DMS53 (cell line): Measurements from ENCODE around the gene MAN1A1.

Source experiments
- DNase-seq: peaks from one replicate; lab custom pipeline; 2025; lab: John Stamatoyannopoulos, UW

Gene MAN1A1

DNA sequence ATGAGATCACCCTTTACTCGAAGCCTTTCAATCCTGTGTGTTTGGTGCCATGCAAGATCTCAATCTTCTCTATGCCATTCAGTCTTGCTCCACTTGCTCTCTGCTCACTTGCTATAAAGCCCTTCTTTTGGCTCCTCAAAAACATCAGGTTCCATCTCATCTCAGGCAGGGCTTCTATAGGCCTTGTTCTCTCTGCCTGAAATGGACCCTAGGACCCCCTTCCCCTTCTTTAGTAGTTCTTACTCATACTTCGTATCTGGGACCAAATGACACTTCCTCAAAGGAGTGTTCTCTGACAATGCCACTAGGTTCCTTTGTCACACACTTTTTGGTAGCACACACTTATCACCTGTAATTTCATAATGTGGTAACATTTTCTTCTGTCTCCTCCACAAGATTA lies 154.4 kb downstream of the MAN1A1 start:
- no peak for DNase-seq

GRCh38 chr6:119193707-119194106 lies 155.9 kb downstream of the MAN1A1 start:
- DNase-seq = no peak

- no peak for DNase-seq
These were observed 157.4 kb downstream of the MAN1A1 start for GRCh38 chr6:119192200-119192599.

DNA sequence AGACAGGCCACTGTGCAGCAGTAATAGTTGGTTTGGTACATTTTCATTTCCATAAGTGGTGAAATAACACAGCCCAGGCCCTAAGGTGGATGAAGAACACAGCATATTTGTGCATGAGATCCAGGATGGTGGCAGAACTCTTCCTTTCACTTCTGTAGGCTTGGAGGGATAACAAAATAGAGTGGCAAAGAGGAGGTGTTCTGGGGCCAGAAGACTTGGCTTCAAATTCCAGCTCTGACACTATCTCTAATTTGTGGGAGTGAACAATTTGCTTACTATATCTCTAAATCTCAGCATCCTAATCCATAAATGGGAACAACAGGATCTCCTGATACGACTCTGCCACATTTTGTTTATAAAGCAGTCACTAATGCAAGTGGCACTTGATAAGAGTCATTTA lies 159.4 kb downstream of the MAN1A1 start:
- no peak for DNase-seq

- no peak for DNase-seq
These were observed 160.1 kb downstream of the MAN1A1 start for GRCh38 chr6:119189498-119189897.

- DNase-seq = no peak
These were observed 162.0 kb downstream of the MAN1A1 start for GRCh38 chr6:119187596-119187995.

DNA sequence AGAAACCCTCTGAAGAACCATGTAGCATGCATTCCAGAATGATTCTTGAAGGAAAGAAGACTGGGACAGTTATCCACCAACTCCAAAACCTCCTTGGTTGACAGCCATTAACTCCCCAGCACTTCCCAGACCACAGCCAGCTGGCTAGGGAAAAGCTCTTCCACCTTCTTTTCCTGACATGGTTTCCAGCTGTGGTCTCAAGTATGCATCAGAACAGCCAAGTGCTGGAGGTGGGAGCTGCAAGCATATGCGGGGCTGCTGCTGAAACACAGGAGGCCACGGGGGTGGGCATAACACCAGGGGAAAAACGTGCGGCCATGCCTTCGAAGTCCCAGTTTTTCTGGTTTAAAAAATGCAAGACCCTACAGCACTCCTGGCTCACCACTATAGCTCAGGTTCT lies 163.1 kb downstream of the MAN1A1 start:
- DNase-seq = no peak

GRCh38 chr6:119184008-119184648 lies 165.4 kb downstream of the MAN1A1 start:
- DNase-seq = no peak

DNA sequence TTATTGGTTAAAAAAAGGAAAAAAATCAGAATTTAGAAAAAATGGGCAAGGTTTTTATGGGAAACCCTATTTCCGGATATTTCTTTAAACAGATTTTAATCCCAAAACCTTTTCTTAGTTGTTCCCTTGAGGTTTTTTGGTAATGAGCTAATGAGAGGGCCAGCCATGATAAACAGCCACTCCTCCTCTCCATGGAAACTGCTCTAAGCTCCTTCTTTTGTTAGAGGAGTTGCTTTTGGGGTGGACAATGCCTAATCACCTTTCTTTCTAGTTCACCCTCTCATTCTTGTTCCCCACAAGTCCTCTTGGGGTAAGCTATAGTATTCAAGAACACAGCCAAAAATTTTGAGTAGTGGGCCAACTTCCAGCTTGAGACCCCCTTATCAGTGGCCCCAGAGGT lies 166.1 kb downstream of the MAN1A1 start:
- DNase-seq = no peak

DNA sequence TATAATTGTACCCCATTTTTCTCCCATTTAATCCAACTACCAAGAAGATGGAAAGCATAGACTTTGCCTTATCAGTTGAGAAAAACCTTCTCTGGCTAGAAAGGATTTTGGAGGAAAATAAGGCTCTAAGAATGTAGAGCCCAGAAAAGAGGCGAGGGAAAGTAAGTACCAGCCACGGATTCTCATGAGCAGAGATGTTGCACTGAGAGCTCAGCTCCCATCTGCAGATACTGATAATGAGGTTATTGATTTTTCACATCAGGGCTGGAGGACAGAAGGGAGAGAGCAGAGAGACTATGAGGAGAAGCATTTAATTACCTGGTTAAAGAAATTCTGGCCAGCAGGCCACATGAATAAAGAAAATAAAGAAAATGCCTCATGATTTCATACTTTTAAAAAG lies 166.7 kb downstream of the MAN1A1 start:
- no peak for DNase-seq

- no peak for DNase-seq
These were observed 167.3 kb downstream of the MAN1A1 start for GRCh38 chr6:119182216-119182803.

- no peak for DNase-seq
These were observed 168.5 kb downstream of the MAN1A1 start for GRCh38 chr6:119181046-119181445.

DNA sequence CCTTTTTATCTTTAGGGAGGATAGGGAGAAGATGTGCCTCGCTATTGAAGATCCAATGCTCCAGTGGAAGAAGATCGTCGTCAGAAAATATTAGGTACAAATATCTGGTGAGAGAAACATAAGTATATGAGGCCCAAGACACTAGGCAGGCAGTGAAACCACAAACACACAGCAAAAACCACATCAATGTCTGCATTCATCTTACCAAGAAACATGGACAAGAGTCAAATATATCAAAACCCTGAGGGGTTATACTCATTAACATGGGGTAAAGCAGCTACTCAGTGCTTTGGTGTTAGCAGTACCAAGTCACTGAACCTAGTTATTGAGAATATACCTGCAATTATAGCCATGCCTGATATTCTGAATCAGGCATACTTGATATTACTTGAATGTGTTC lies 169.7 kb downstream of the MAN1A1 start:
- no peak for DNase-seq

- no peak for DNase-seq
These were observed 170.5 kb downstream of the MAN1A1 start for GRCh38 chr6:119179062-119179461.

GRCh38 chr6:119176445-119176844 lies 173.1 kb downstream of the MAN1A1 start:
- no peak for DNase-seq

- no peak for DNase-seq
These were observed 174.4 kb downstream of the MAN1A1 start for GRCh38 chr6:119174879-119175817.

DNA sequence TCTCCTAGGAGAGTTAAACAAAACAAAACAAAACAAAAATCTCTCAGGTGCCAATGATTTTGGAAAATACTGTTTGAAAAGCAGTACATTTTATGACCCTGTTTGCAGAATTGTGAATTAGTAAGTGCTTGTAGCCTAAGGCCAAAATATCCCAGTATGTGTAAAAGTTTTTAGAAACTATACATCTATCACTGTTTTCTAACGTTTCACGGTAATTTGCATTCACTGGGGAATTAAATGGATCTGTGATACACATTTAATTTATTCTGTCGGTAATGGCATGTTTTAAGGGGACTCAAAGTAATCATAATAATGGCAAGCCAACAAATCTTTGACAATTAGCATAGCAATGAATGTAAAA lies 175.5 kb downstream of the MAN1A1 start:
- no peak for DNase-seq

GRCh38 chr6:119173249-119174084 lies 176.1 kb downstream of the MAN1A1 start:
- DNase-seq = peak; percentile 49

DNA sequence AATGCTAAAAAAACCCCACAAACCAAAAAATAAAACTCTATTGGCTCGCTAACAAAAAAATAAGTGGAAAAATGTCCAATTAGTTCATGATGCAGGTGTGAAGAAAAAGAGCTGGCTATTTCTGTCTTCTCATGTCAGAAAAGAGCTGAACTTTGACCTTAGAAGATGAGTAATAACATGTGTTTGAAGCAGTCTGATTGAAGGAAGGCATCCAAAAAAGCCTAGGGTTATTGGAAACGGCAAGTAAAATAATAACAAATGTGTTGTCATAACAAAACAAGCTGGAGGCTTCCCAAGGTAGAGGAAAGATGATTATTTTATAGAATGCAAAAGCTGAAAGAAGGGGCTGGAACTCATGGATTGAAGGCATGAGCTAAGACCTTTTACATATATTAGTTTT lies 176.7 kb downstream of the MAN1A1 start:
- peak; percentile 27 for DNase-seq

- no peak for DNase-seq
These were observed 177.5 kb downstream of the MAN1A1 start for GRCh38 chr6:119171864-119172588.

DNA sequence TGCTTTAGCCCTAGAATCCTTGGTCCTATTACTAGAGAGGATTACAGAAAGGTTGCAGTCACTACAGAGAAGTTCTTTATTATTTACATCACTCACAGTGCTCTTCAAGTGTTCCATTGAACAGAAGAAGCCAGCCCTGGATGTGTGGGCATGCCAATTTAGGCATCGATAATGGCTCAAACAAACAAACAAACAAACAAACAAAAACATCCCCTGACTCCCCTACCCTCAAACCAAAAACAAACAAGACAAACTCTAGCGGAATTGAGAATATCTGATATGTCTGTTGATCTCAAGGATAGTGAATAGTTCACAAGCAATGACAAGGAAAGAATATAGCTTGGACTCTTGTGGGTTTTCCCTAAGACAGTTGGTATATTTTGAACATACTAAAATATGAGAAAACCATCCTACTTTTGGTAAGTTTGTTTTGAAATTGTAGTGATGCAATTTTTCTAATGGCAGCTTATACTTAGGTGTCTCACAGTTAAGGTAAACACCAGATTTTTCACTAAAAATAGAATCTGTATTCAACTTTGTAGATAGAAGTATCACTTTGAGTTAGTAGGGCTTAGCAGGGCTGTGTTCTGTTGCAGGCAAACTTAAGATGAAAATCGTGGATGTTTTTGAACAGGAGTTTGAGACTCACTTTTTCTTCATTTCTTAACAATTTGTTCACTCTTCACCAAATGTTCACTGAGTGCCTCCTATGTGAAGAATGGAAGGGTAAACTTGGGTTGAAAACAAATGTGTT lies 178.3 kb downstream of the MAN1A1 start:
- no peak for DNase-seq
